Astrocyte (in vitro differentiated cells and primary cell): ENCODE data around the gene SPNS2.

Source experiments
- EZH2 ChIP-seq: IDR thresholded peaks from 2 replicates; pipeline ENCODE4 v1.6.1; 2012; ENCODE audit warnings: mild to moderate bottlenecking, low read length, inconsistent platforms; ENCODE audit not compliant: insufficient read depth
- TF ChIP-seq, protein P1 (sequence below): IDR thresholded peaks from 2 replicates; pipeline ENCODE4 v1.5.1; 2011; ENCODE audit warnings: low read depth, mild to moderate bottlenecking, inconsistent platforms, low read length, moderate library complexity; ENCODE audit not compliant: insufficient read depth

DNA sequence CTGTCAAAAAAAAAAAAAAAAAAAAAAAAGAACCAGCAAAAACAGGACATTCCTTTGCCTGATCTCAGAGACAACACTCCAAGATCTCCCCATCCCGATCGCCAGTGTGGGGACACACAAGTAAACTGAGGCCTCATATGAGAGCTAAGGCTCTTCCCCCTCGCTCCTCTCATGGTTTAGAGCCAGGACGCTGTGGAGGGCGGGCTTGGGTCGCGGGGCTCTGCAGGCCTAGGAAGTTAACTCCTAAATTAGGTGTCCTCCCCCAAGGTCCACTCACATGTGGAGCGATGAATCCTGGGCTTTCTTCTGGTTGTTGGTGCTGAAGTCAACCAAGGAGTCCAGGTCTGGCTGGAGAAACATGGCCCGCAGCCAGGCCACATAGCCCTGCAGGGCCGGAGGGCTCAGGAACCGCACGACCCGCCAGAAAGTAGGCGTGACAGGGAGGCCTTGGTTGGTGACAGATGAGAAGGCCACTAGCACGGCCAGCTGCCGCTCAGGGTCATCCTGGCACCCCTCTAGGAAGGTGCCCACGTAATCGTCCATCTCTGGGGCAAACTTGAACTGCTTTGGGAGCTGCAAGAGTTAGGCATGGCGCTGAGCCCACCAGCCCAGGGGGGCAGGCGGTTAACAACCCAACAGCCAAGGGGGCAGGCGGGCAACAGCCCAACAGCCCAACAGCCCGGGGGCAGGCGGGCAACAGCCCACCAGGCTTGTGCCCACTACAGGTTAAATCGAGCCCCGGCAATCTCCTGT is 51.3 kb downstream of the SPNS2 start:
- TF ChIP-seq EZH2 = no peak
- TF ChIP-seq, protein P1, sequence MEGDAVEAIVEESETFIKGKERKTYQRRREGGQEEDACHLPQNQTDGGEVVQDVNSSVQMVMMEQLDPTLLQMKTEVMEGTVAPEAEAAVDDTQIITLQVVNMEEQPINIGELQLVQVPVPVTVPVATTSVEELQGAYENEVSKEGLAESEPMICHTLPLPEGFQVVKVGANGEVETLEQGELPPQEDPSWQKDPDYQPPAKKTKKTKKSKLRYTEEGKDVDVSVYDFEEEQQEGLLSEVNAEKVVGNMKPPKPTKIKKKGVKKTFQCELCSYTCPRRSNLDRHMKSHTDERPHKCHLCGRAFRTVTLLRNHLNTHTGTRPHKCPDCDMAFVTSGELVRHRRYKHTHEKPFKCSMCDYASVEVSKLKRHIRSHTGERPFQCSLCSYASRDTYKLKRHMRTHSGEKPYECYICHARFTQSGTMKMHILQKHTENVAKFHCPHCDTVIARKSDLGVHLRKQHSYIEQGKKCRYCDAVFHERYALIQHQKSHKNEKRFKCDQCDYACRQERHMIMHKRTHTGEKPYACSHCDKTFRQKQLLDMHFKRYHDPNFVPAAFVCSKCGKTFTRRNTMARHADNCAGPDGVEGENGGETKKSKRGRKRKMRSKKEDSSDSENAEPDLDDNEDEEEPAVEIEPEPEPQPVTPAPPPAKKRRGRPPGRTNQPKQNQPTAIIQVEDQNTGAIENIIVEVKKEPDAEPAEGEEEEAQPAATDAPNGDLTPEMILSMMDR = no peak
